Urinary bladder (tissue), 4 donors: Measurements from ENCODE around the gene IWS1. TPM values are rescaled to one million over a fixed set of nuclear protein-coding genes. Genes with fewer than 3 reads are reported as not detected.

Experiments
- DNase-seq: peaks from one replicate; pipeline ENCODE4 v3.0.0-alpha.2; 2015; ENCODE audit errors: extremely low spot score
- H3K27ac ChIP-seq: one replicate; pipeline ENCODE4 v1.5.1; 2013; ENCODE audit warnings: low read depth, mild to moderate bottlenecking, moderate library complexity
- H3K36me3 ChIP-seq: one replicate; pipeline ENCODE4 v1.6.1; 2013; ENCODE audit warnings: mild to moderate bottlenecking, moderate library complexity; ENCODE audit not compliant: insufficient read depth
- H3K4me1 ChIP-seq: one replicate; pipeline ENCODE4 v1.6.1; 2013; ENCODE audit warnings: mild to moderate bottlenecking, moderate library complexity; ENCODE audit not compliant: insufficient read depth
- H3K4me3 ChIP-seq: one replicate; pipeline ENCODE4 v1.5.1; 2013; ENCODE audit warnings: low read depth, low read length
- WGBS: extraction: QIAGEN DNeasy Blood & Tissue Kit; methylation state at CpG from one replicate; pipeline ENCODE4 v1.1.7; 2013; 5-methylcytosine and 5-hydroxymethylcytosine counted together
- polyA plus RNA-seq: library from polyadenylated mRNA; stranded (reverse); fragments of 200-250 nt; gene quantifications from one replicate; pipeline ENCODE4 v1.2.3, GENCODE V29; 2013
- total RNA-seq: library from RNA; depleted of rRNA; stranded (reverse); fragments of >200 nt; gene quantifications from one replicate; pipeline ENCODE4 v1.2.3, GENCODE V29; 2014
- donor health status: healthy with polysubstance abuse.
- donor health status: healthy.

The IWS1 gene
- total and polyA plus RNA-seq, 2 donors = 29.9 to 38.9 TPM

GRCh38 chr2:127514076-127514475 is 12.2 kb downstream of the IWS1 start:
- WGBS = 78% methylated on average over 10 of the region's 10 CpGs
- Histone ChIP-seq H3K4me3 (no peak overlapping the region), H3K4me1 (no peaks in the 10 kb centered on the region), H3K27ac (no peak overlapping the region), H3K36me3 (peaks cover 3% of the 10 kb centered on the region)
- DNase-seq = no peak

GRCh38 chr2:127512362-127512761 is 13.9 kb downstream of the IWS1 start:
- Histone ChIP-seq H3K27ac (no peak overlapping the region), H3K4me3 (no peak overlapping the region)
- WGBS = 91% methylated on average over 4 of the region's 4 CpGs

GRCh38 chr2:127511917-127512316 is 14.4 kb downstream of the IWS1 start:
- no peak overlapping the region for H3K4me3 ChIP-seq
- no peaks in the 10 kb centered on the region for H3K4me1 ChIP-seq
- 56% methylated on average over 1 of the region's 1 CpG for WGBS
- H3K27ac ChIP-seq = no peak overlapping the region
- no peak for DNase-seq
- peaks cover 3% of the 10 kb centered on the region for H3K36me3 ChIP-seq

More at GRCh38 chr2:127512362-127512761, 13.9 kb downstream of the IWS1 start:
- no peak for DNase-seq
- Histone ChIP-seq H3K4me1 (no peaks in the 10 kb centered on the region), H3K36me3 (peaks cover 3% of the 10 kb centered on the region)

- H3K27ac ChIP-seq = no peak overlapping the region
- no peaks in the 10 kb centered on the region for H3K4me1 ChIP-seq
- DNase-seq = no peak
- H3K4me3 ChIP-seq = no peak overlapping the region
- WGBS = 92% methylated on average over 6 of the region's 6 CpGs
- peaks cover 3% of the 10 kb centered on the region for H3K36me3 ChIP-seq
Observed at GRCh38 chr2:127511090-127511695, 15.1 kb downstream of the IWS1 start.

- Histone ChIP-seq H3K4me3 (no peak overlapping the region), H3K36me3 (peaks cover 3% of the 10 kb centered on the region), H3K4me1 (no peaks in the 10 kb centered on the region), H3K27ac (no peak overlapping the region)
- DNase-seq = no peak
- 80% methylated on average over 2 of the region's 2 CpGs for WGBS
Observed at GRCh38 chr2:127510073-127510472, 16.2 kb downstream of the IWS1 start.

- H3K4me3 ChIP-seq = no peak overlapping the region
- no peak for DNase-seq
- H3K27ac ChIP-seq = no peak overlapping the region
- no peaks in the 10 kb centered on the region for H3K4me1 ChIP-seq
- peaks cover 5% of the 10 kb centered on the region for H3K36me3 ChIP-seq
- WGBS = 3% methylated on average over 3 of the region's 3 CpGs
Observed at GRCh38 chr2:127508631-127509034, 17.7 kb downstream of the IWS1 start.

- Histone ChIP-seq H3K4me3 (no peak overlapping the region), H3K36me3 (peaks cover 5% of the 10 kb centered on the region), H3K27ac (no peak overlapping the region), H3K4me1 (no peaks in the 10 kb centered on the region)
- DNase-seq = no peak
- WGBS = 60% methylated on average over 4 of the region's 4 CpGs
Observed at GRCh38 chr2:127508023-127508630, 18.2 kb downstream of the IWS1 start.

GRCh38 chr2:127506510-127506909 is 19.8 kb downstream of the IWS1 start:
- H3K36me3 ChIP-seq = peaks cover 12% of the 10 kb centered on the region
- no peaks in the 10 kb centered on the region for H3K4me1 ChIP-seq
- WGBS = 78% methylated on average over 1 of the region's 1 CpG
- H3K27ac ChIP-seq = no peak overlapping the region
- H3K4me3 ChIP-seq = no peak overlapping the region
- DNase-seq = no peak

GRCh38 chr2:127504552-127505430 is 21.5 kb downstream of the IWS1 start:
- DNase-seq = no peak
- no peak overlapping the region for H3K4me3 ChIP-seq
- H3K27ac ChIP-seq = no peak overlapping the region
- H3K4me1 ChIP-seq = no peaks in the 10 kb centered on the region
- peaks cover 12% of the 10 kb centered on the region for H3K36me3 ChIP-seq
- 92% methylated on average over 11 of the region's 11 CpGs for WGBS

- Histone ChIP-seq H3K27ac (no peak overlapping the region), H3K4me1 (no peaks in the 10 kb centered on the region), H3K36me3 (peaks cover 12% of the 10 kb centered on the region), H3K4me3 (no peak overlapping the region)
- 96% methylated on average over 2 of the region's 2 CpGs for WGBS
- no peak for DNase-seq
Observed at GRCh38 chr2:127503491-127503890, 22.8 kb downstream of the IWS1 start.

GRCh38 chr2:127498386-127498785 is 27.9 kb downstream of the IWS1 start:
- Histone ChIP-seq H3K4me1 (no peaks in the 10 kb centered on the region), H3K27ac (no peak overlapping the region), H3K36me3 (peaks cover 8% of the 10 kb centered on the region), H3K4me3 (no peak overlapping the region)
- WGBS = 81% methylated on average over 2 of the region's 2 CpGs
- DNase-seq = no peak

GRCh38 chr2:127490283-127490682 is 36.0 kb downstream of the IWS1 start:
- WGBS = 88% methylated on average over 4 of the region's 4 CpGs
- H3K4me3 ChIP-seq = no peak overlapping the region
- no peaks in the 10 kb centered on the region for H3K4me1 ChIP-seq
- H3K27ac ChIP-seq = no peak overlapping the region
- H3K36me3 ChIP-seq = peaks cover 2% of the 10 kb centered on the region
- no peak for DNase-seq

- H3K4me1 ChIP-seq = no peaks in the 10 kb centered on the region
- no peak overlapping the region for H3K4me3 ChIP-seq
- 90% methylated on average over 8 of the region's 8 CpGs for WGBS
- H3K27ac ChIP-seq = no peak overlapping the region
- no peak for DNase-seq
- peaks cover 3% of the 10 kb centered on the region for H3K36me3 ChIP-seq
Observed at GRCh38 chr2:127486247-127487058, 39.8 kb downstream of the IWS1 start.
